Middle frontal gyrus (tissue), 1 donor: ENCODE measurements around the gene RAPGEF5.

Experiments
- DNase-seq: peaks from one replicate; pipeline ENCODE4 v3.0.0-alpha.2; 2015; ENCODE audit warnings: low spot score; ENCODE audit errors: extremely low spot score

Gene RAPGEF5

GRCh38 chr7:22268884-22269421 lies 88.0 kb downstream of the RAPGEF5 start:
- no peak for DNase-seq

- no peak for DNase-seq
Observed at GRCh38 chr7:22267930-22268615, 88.9 kb downstream of the RAPGEF5 start.

GRCh38 chr7:22262538-22262937 lies 94.4 kb downstream of the RAPGEF5 start:
- DNase-seq, result no peak

GRCh38 chr7:22256541-22257096 lies 100.3 kb downstream of the RAPGEF5 start:
- no peak for DNase-seq

- no peak for DNase-seq
Observed at GRCh38 chr7:22255834-22256233, 101.1 kb downstream of the RAPGEF5 start.

- no peak for DNase-seq
Observed at GRCh38 chr7:22255342-22255741, 101.6 kb downstream of the RAPGEF5 start.

- no peak for DNase-seq
Observed at GRCh38 chr7:22252936-22253536, 103.9 kb downstream of the RAPGEF5 start.

- DNase-seq, result peak; percentile 50
Observed at GRCh38 chr7:22252016-22252415, 104.9 kb downstream of the RAPGEF5 start.

- no peak for DNase-seq
Observed at GRCh38 chr7:22251281-22251680, 105.7 kb downstream of the RAPGEF5 start.

GRCh38 chr7:22250390-22250789 lies 106.6 kb downstream of the RAPGEF5 start:
- DNase-seq, result no peak

- no peak for DNase-seq
Observed at GRCh38 chr7:22248111-22248809, 108.7 kb downstream of the RAPGEF5 start.

GRCh38 chr7:22241805-22242390 lies 115.1 kb downstream of the RAPGEF5 start:
- DNase-seq, result no peak

GRCh38 chr7:22240904-22241571 lies 115.9 kb downstream of the RAPGEF5 start:
- no peak for DNase-seq

GRCh38 chr7:22238354-22239311 lies 118.3 kb downstream of the RAPGEF5 start:
- no peak for DNase-seq

- no peak for DNase-seq
Observed at GRCh38 chr7:22235134-22235533, 121.8 kb downstream of the RAPGEF5 start.

- DNase-seq, result no peak
Observed at GRCh38 chr7:22234227-22234626, 122.7 kb downstream of the RAPGEF5 start.

- DNase-seq, result no peak
Observed at GRCh38 chr7:22231806-22232205, 125.1 kb downstream of the RAPGEF5 start.

GRCh38 chr7:22231141-22231540 lies 125.8 kb downstream of the RAPGEF5 start:
- no peak for DNase-seq

GRCh38 chr7:22230238-22230637 lies 126.7 kb downstream of the RAPGEF5 start:
- no peak for DNase-seq

- no peak for DNase-seq
Observed at GRCh38 chr7:22229148-22229547, 127.8 kb downstream of the RAPGEF5 start.
